GM12872 (cell line): Measurements from ENCODE around the gene PSMG4.

Experiments used
- CTCF ChIP-seq: IDR thresholded peaks from 3 replicates; pipeline ENCODE4 v1.5.1; 2011; ENCODE audit warnings: low read depth, mild to moderate bottlenecking, low read length, moderate library complexity; ENCODE audit not compliant: insufficient read depth

The PSMG4 gene

GRCh38 chr6:3315841-3316240, 57.1 kb downstream of the PSMG4 start:
- no peak for TF ChIP-seq CTCF

GRCh38 chr6:3316331-3316730, 57.6 kb downstream of the PSMG4 start:
- TF ChIP-seq CTCF: no peak

GRCh38 chr6:3316818-3317217, 58.1 kb downstream of the PSMG4 start:
- TF ChIP-seq CTCF: no peak
